Effector CD8-positive, alpha-beta T cell (primary cell): ENCODE measurements around the gene PPP1R1C.

Source experiments
- DNase-seq: peaks from one replicate; lab custom pipeline; 2025; lab: John Stamatoyannopoulos, UW

PPP1R1C gene

GRCh38 chr2:182064019-182064778, 78.5 kb downstream of the PPP1R1C start:
- DNase-seq, result no peak

- no peak for DNase-seq
Measured at GRCh38 chr2:182066400-182067087, 80.9 kb downstream of the PPP1R1C start.

- DNase-seq, result no peak
Measured at GRCh38 chr2:182067393-182067792, 81.7 kb downstream of the PPP1R1C start.

DNA sequence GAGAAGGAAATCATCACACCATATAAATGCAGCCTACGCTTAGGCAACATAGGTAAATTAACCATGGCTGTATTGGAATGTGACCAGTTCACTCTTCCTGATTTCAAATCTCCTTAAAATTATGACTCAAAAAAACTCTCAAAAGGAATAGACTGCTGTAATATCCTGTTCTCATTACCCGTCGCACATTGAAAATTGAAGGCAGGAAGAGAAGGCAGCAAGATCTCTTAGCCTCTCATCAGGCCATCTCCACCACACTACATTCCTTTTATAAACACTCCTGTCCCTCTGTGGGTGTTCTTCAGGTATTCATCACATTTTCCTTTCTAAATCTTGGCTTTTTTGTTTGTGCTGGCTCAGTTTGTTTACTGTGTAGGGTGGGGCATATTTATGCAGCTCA, 83.2 kb downstream of the PPP1R1C start:
- DNase-seq, result no peak

GRCh38 chr2:182069416-182069815, 83.8 kb downstream of the PPP1R1C start:
- DNase-seq, result no peak

GRCh38 chr2:182069908-182070307, 84.3 kb downstream of the PPP1R1C start:
- no peak for DNase-seq

DNA sequence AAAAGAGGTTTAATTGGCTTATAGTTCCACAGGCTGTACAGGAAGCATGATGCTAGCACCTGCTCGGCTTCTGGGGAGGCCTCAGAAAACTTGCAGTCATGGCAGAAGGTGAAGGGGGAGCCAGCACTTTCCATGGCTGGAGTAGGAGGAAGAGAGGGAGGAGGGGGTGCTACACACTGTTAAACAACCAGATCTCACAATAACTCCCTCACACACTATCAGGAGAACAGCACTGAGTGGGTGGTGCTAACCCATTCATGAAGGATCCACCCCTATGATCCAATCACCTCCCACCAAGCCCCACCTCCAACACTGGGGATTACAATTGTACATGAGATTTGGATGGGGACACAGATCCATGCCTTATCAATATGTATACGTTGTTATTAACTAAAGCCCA, 85.1 kb downstream of the PPP1R1C start:
- no peak for DNase-seq

DNA sequence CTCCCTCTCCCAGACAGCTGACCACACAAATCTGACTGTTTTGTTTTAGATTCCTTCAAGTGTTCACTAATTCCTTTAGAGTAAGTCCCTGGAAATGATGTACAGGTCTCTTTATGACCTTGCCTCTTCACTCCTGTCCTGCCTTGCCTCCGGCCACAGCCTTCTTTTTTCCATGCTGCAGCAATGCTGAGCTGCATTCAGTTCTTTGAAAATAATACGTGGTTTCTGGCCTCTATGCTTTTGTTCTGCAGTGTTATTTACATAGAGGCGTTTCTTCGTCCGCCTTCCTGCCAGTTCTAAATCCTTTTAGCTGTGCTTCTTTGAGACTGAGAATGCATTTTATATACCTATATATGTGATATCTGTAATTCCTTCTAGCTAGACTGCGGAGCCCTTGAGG, 87.2 kb downstream of the PPP1R1C start:
- DNase-seq, result no peak

DNA sequence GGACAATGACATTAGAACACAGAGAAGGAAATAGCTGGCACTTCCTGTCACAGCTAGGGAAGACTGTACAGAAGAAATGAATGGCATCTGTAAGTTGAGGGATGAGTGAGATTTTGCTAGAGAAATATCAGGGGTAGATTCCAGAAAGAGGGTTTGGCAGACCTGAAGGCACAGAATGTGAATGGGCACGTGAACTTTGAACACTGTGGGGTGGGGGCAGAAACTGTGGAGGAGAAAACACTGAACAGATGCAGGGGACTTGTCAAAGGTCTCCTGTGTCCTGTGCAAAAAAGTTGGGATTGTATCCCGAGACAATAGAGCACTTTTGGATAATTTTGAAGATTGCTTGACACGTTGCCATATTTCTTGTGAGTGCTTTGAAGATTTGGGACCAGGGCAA, 88.0 kb downstream of the PPP1R1C start:
- DNase-seq, result no peak

DNA sequence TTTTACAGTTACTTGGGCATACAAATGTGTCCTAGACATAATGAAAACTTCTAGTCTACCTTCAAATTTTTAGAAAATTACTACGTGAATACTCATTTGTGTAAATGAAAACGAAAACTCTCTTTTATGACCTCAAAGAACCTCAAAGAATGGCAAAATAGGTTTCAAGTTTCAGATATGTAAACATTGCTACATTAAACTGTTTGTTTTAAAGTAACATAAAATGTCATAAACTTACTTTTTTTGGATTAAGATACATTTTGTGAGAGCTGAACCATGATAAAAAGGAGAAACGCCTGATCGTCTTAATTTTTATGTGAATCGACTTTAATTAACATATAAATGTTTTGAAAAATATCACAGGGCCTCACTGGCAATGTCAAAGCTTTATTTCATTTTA, 91.4 kb downstream of the PPP1R1C start:
- DNase-seq, result no peak

- DNase-seq, result no peak
Measured at GRCh38 chr2:182077448-182078142, 91.9 kb downstream of the PPP1R1C start.

DNA sequence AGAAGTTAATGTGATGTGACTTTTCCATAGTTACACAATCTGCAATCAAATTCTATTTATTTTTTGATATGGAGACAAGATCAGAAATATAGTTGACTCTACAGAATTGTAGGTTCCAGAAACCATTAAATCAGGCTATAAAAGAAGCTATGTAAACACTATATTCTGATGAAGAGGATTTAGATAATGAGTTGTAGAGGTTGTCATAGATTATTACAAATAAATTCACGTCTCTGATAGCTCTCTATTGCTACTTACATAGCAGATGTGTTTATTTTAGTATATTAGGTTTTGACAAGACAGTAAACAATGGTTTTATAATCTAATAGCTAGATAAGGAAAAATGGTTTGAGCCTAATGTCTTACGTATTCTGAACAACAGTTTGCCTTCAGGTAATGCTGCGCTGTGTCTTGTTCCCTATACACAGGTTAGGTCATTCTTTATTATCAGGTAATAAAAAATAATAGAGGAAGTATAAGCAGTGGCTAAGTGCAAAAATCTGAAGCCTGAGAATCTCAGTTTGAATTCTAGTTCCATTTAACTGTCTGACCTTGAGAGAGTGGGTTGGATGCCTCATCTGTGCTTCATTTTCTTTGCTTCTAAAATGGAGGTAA, 93.4 kb downstream of the PPP1R1C start:
- DNase-seq, result no peak

DNA sequence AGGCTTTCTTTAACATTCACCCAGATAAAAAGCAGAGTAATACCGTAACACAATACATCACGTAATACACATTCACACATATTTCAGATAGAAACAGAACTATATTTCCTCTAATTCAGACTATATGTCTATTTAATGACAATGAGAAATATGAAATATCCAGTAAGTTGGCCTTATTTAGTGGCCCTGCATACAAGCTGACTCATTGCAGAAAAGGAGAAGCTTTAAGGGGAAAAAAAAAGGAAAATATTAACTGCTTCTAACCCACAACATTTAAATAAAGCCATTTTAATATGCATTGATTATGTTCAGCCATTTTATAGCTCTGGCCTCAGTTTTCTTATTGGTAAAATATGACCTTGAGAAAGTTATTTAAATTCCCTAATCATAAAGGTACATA, 94.8 kb downstream of the PPP1R1C start:
- no peak for DNase-seq

GRCh38 chr2:182081602-182082260, 96.1 kb downstream of the PPP1R1C start:
- no peak for DNase-seq

DNA sequence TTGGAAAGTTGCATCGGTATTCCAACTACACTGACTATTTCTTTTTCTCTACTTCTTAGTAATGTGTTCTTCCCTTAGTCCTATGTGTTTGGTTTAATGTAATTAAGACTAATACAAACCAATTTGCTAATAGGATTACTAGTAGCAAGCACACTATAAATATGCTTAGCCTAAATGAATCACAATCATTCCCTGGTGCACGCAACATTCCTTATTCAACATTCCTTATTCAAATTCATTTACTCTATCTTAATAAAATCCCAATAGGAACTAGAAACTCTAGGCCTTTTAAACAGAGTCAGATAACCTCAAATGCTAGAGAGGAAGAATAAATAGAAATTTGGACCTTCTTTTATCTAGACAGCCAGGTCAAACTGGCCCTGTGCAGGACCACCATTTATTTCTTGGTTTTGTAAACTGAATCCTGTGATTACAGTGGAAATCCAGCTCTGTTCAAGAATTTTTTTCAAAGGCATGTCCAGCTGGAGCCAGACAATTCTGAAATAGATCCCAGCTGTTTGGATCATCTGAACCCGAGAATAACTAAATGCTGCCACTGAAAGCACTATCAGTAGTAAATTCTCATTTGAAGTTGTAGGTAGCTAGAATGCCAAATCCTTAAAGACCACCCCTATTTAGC, 103.1 kb downstream of the PPP1R1C start:
- no peak for DNase-seq

DNA sequence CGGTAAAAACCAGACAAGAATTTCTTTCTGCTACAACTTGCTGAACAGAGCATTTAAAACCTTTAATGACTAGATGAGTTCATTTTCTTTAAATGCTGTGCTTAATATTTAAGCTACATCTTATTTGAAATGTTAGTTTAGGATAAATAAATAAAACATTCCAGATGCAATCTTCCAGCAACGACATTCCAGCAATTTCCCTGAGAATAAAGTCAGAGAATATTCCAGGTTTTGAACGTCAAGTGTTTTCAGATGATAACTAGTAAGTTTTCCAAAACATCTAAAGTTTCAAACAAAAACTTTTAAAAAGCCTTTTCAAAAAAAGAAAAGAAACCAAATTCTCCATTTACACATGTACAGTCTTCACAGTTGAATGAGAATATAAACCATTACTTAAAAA, 104.8 kb downstream of the PPP1R1C start:
- DNase-seq, result no peak

GRCh38 chr2:182097571-182098164, 112.0 kb downstream of the PPP1R1C start:
- no peak for DNase-seq

GRCh38 chr2:182098648-182099047, 113.0 kb downstream of the PPP1R1C start:
- no peak for DNase-seq

GRCh38 chr2:182101263-182101662, 115.6 kb downstream of the PPP1R1C start:
- DNase-seq, result no peak

- DNase-seq, result no peak
Measured at GRCh38 chr2:182103526-182103925, 117.9 kb downstream of the PPP1R1C start.

GRCh38 chr2:182110347-182110746, 124.7 kb downstream of the PPP1R1C start:
- no peak for DNase-seq
